Osteoblast (primary cell): Measurements from ENCODE around the gene SCARF2. TPM values are rescaled to one million over a fixed set of nuclear protein-coding genes. Genes with fewer than 3 reads are reported as not detected.

Source experiments
- DNase-seq: peaks from one replicate; pipeline ENCODE4 v3.0.0; 2011; ENCODE audit warnings: low spot score, mixed read lengths; ENCODE audit not compliant: insufficient read length; ENCODE audit errors: missing footprints
- H2AFZ ChIP-seq: 2 replicates; pipeline ENCODE4 v1.6.0; 2011; ENCODE audit warnings: mild to moderate bottlenecking, low read length
- H3K27ac ChIP-seq: 2 replicates; pipeline ENCODE4 v1.5.1; 2011; ENCODE audit warnings: mild to moderate bottlenecking, low read depth, low read length, moderate library complexity
- H3K27me3 ChIP-seq: 2 replicates; pipeline ENCODE4 v1.6.0; 2012; ENCODE audit warnings: mild to moderate bottlenecking, control low read depth, inconsistent platforms, low read length, moderate library complexity; ENCODE audit not compliant: insufficient read depth
- H3K36me3 ChIP-seq: 2 replicates; pipeline ENCODE4 v1.5.1; 2011; ENCODE audit warnings: mild to moderate bottlenecking, low read length, control low read depth, moderate library complexity; ENCODE audit not compliant: insufficient read depth
- H3K4me1 ChIP-seq: 2 replicates; pipeline ENCODE4 v1.5.1; 2011; ENCODE audit warnings: mild to moderate bottlenecking, low read length, control low read depth, moderate library complexity; ENCODE audit not compliant: insufficient read depth
- H3K4me2 ChIP-seq: 2 replicates; pipeline ENCODE4 v1.6.0; 2011; ENCODE audit warnings: mild to moderate bottlenecking, low read length; ENCODE audit not compliant: insufficient read depth
- H3K4me3 ChIP-seq: fragments of 200-600 bp; sonication (generic); 3 replicates; pipeline ENCODE4 v1.5.1; 2012; ENCODE audit warnings: mild to moderate bottlenecking, low read length, inconsistent platforms; ENCODE audit not compliant: insufficient read depth
- H3K79me2 ChIP-seq: 2 replicates; pipeline ENCODE4 v1.6.0; 2012; ENCODE audit warnings: mild to moderate bottlenecking, low read length, control low read depth, inconsistent platforms; ENCODE audit not compliant: insufficient read depth
- H3K9me3 ChIP-seq: 2 replicates; pipeline ENCODE4 v1.5.1; 2011; ENCODE audit warnings: low read depth, low read length, control low read depth
- H4K20me1 ChIP-seq: 2 replicates; pipeline ENCODE4 v1.6.0; 2012; ENCODE audit warnings: mild to moderate bottlenecking, low read length, control low read depth; ENCODE audit not compliant: insufficient read depth
- CTCF ChIP-seq: IDR thresholded peaks from 2 replicates; pipeline ENCODE4 v1.5.1; 2011; ENCODE audit warnings: mild to moderate bottlenecking, low read depth, low read length, moderate library complexity; ENCODE audit errors: extremely low read depth
- total RNA-seq: library from RNA; depleted of rRNA; stranded (reverse); fragments of >200 nt; gene quantifications from 2 replicates; pipeline ENCODE4 v1.2.3, GENCODE V29; 2012

SCARF2 gene
- total RNA-seq, 1 donor = 23.9 TPM

DNA sequence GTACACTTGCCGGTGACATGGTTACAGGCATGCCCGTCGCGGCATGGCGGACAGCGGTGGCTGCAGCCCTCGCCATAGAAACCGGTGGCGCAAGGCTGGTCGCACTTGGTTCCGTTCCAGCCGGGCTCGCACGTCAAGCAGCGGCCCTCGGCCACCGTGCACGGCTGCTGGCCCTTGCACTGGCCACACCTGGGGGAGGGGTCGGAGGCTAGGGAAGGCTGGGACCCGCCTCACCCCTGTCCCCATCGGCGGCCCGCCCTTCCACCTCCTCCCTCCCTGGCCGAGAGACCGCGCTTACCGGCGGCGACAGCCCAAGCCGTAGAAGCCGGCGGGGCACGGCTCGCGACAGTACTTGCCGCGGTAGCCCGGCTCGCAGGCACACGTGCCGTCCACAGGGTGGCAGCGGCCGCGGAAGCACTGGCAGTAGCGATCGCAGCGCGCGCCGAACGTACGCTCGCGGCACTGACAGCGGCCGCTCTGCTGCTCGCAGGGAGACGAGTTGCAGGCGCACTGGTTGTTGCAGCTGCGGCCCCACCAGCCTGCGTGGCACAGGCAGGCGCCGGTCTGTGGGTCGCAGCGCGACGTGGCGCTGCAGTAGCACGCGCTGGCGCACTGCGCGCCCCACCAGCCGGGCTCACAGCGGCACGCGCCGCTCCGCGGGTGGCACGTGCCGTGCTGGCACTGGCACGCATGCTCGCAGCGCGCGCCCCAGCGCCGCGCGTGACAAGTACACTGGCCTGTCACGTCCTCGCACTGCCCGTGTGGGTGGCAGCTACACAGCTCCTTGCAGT lies 6.7 kb downstream of the SCARF2 start:
- H3K36me3 ChIP-seq = peaks cover 29% of the 10 kb centered on the region
- no peak for TF ChIP-seq CTCF
- peaks cover 59% of the 10 kb centered on the region for H3K79me2 ChIP-seq
- peak; percentile 78 for DNase-seq
- peaks cover 12% of the 10 kb centered on the region for H3K4me1 ChIP-seq
- peaks cover 78% of the 10 kb centered on the region for H4K20me1 ChIP-seq
- no peak overlapping the region for H3K4me2 ChIP-seq
- no peak overlapping the region for H3K27ac ChIP-seq
- H2AFZ ChIP-seq = no peak overlapping the region
- H3K4me3 ChIP-seq = no peak overlapping the region
- no peaks in the 10 kb centered on the region for H3K9me3 ChIP-seq
- H3K27me3 ChIP-seq = no peaks in the 10 kb centered on the region

DNA sequence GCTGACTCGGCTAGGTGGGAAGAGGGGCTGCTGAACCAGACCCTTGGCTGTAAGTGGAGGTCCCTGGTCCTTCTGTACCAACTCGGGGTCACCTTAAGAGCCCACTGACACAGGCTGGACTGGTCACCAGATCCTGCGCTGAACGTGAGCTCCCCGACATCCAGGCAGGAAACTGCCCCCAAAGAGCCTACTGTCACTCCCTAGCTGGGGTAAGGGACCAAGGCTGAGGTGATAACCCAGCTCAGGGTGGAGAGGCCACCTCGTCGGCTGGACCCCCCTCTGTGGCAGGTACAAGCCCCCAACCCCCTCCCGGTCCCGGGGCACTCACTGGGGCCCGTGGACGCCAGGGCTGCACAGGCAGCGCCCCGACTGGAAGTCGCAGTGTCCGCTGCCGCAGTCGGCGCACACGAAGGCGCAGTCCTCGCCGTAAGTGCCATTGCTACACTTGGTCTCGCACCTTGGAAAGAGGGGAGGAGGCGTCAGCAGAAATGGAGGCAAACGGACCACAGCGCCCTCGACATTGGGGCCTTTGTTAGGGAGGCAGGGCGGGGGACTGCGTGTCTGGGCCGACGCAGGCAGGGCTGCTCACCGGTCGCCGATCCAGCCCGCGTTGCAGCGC lies 7.4 kb downstream of the SCARF2 start:
- no peaks in the 10 kb centered on the region for H3K27me3 ChIP-seq
- H3K36me3 ChIP-seq = peaks cover 29% of the 10 kb centered on the region
- H3K4me1 ChIP-seq = peaks cover 5% of the 10 kb centered on the region
- TF ChIP-seq CTCF = no peak
- H4K20me1 ChIP-seq = peaks cover 71% of the 10 kb centered on the region
- no peak overlapping the region for H3K27ac ChIP-seq
- no peak overlapping the region for H3K4me3 ChIP-seq
- no peaks in the 10 kb centered on the region for H3K9me3 ChIP-seq
- H3K79me2 ChIP-seq = peaks cover 52% of the 10 kb centered on the region
- H2AFZ ChIP-seq = no peak overlapping the region
- H3K4me2 ChIP-seq = no peak overlapping the region
- DNase-seq = peak; percentile 89

- Histone ChIP-seq H3K27me3 (no peaks in the 10 kb centered on the region), H3K9me3 (no peaks in the 10 kb centered on the region), H3K4me3 (no peak overlapping the region), H3K27ac (no peak overlapping the region), H4K20me1 (peaks cover 64% of the 10 kb centered on the region), H3K79me2 (peaks cover 45% of the 10 kb centered on the region), H3K4me1 (no peaks in the 10 kb centered on the region), H2AFZ (no peak overlapping the region), H3K36me3 (peaks cover 33% of the 10 kb centered on the region), H3K4me2 (no peak overlapping the region)
- peak; percentile 87 for DNase-seq
- no peak for TF ChIP-seq CTCF
These were observed 8.1 kb downstream of the SCARF2 start for GRCh38 chr22:20429254-20430100.
